Activated CD4-positive, alpha-beta T cell treated with anti-CD3 and anti-CD28 coated beads for 24 hours (primary cell): ENCODE measurements around the gene ASB5.
"Not testable (repeated sequence)": the region's sequence is repeated elsewhere in the genome, so short reads cannot be mapped to it uniquely, and the experiment has no call there.

Source experiments
- DNase-seq, 2 donors: peaks; one replicate each; pipeline ENCODE4 v3.0.0-alpha.2; 2020; ENCODE audit warnings: low read depth in 2 of 2

ASB5 gene

GRCh38 chr4:176222149-176222548 is 46.9 kb downstream of the ASB5 start:
- no peak for DNase-seq

- no peak for DNase-seq
These were observed 51.5 kb downstream of the ASB5 start for GRCh38 chr4:176217510-176217909.

GRCh38 chr4:176212351-176212750 is 56.7 kb downstream of the ASB5 start:
- not testable (repeated sequence) for DNase-seq

GRCh38 chr4:176210579-176211296 is 58.3 kb downstream of the ASB5 start:
- no peak for DNase-seq

- no peak for DNase-seq
These were observed 58.9 kb downstream of the ASB5 start for GRCh38 chr4:176210101-176210500.

DNA sequence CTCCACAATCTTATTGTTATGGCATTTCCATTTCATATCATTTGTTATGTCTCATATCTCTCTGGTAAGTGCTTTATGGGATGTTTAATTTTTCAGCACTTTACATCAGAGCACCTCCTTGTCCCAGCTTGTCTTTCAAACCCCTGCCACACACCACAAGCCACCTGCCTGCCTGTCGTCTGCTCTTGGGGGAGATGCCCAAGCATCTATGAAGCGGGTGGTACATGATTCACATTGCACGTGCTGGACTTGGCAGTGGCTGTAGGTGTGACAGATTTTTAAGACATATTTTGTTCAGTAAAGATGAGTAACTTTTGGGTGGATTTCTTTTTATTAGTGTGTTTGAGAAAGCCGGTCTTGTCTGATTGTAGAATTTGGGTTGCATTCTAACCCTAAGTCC is 59.5 kb downstream of the ASB5 start:
- DNase-seq, result no peak

DNA sequence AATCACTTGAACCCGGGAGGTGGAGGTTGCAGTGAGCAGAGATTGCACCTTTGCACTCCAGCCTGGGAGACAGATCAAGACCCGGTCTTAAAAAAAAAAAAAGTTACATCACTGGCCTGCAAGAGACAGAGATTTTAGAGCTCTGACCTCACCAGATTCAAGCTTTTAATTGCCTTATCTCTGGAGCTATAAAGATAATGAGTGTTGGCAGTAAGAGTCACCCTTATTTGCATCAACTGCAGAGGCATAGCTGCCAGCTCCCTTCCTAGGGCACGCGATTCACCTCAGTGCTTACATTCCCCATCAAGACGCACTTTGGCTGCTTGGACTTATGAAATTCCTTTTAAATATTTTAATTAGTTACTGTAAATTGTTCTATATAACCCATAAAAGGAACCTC is 61.2 kb downstream of the ASB5 start:
- DNase-seq, result no peak

GRCh38 chr4:176205299-176205698 is 63.7 kb downstream of the ASB5 start:
- DNase-seq, result no peak

DNA sequence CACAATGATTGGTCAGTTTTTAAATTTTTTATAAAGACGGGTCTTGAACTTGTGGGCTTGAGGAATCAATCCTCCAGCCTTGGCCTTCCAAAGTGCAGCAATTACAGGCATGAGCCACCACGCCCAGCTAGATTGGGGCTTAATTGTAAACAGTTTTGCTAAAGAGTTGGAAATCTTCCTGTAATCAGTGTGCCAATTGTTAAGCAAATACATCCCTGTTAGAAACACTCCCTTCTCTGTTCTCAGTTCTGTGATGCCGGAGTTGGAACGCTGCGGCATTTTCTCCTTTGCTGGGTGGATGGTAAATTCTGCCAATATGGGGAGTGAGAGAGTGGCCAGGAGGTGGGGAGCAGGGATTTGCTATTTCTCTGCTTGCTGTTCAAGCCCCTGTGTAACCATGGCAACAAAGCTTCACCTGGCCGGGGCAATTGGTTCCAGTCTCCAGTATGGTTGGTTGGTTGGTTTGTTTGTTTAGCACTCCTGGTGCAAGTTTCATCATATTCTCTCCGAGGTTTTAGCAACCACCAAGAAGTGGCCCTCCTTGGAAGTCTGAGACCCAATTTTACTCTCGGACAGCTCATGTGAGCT is 70.6 kb downstream of the ASB5 start:
- DNase-seq, result no peak

- DNase-seq, result peak; percentile 89 to 90
These were observed 73.6 kb downstream of the ASB5 start, which contains the start of gene SPATA4 for GRCh38 chr4:176195184-176195978. TSS of gene SPATA4 (minus strand) at chr4:176195585. CDS start at chr4:176195562, 23 bp downstream.

- DNase-seq, result peak in 1 of 2 donors; percentile 15
These were observed 75.1 kb downstream of the ASB5 start for GRCh38 chr4:176193938-176194337.

DNA sequence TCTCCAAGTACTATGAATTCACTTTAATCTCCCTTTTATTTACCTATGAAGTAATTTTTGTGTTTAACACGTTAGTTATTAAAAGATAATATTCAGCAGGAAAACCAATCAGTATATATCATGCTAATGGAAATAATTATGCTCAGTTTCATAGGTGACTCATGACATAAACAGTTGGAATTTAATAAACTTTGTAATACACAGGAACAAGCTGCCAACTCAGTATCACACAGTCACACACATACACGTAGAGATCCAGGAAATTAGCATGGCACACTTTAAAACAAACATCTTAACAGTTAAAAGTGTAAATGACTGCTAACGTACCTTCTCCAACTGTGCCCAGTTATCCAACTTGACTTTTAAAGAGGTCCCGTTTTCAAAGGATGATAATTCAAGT is 75.9 kb downstream of the ASB5 start:
- no peak for DNase-seq

DNA sequence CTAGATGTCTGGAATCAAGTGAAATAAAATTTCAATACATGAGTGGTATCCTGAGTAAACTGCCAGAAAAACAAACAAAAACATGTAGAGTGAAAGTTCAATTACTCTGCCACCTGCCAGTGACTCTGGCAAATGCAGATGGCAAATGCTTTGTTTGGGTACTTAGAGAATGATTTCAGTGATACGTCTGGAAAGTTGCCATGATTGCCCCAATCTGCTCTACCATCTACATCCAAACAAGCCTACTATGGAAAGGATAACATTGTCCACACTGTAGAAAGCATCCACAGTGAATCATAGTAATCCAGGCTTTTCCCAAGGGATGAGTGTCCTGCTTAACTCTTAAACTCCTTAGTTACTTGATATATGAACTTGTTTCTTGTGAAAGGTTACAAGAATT is 77.0 kb downstream of the ASB5 start:
- DNase-seq, result no peak

DNA sequence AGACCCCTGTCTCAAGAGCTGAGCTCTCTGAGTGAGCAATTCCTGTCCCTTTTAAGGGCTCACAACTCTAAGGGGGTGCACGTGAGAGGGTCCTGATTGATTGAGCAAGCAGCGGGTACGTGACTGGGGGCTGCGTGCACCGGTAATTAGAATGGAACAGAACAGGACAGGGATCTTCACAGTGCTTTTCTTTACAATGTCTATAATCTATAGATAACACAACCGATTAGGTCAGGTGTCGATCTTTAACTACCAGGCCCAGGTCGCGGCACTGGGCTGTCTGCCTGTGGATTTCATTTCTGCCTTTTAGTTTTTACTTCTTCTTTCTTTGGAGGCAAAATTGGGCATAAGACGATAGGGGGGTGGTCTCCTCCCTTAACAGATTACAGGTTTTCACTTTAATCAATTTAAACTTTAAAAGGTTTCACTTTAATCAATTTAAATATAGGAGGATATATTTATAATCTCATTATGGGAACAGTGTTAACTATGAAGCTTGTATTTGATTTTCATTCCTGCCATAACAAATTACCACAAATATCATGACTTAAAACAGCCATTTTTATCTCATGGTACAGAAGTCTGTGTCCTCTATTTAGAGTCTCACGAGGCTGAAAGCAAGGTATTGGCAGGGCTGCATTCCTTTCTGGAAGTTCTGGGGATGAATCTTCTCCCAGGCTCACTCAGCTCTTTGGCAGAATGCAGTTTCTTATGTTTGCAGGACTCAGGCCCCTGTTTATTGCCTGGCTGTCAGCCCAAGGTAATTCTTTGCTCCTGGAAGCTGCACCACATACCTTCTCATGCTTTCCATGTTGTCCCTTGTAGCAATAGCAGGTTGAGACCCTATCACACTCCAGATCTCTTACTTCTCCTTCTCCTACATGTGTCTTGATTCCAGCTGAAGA is 78.9 kb downstream of the ASB5 start:
- no peak for DNase-seq

DNA sequence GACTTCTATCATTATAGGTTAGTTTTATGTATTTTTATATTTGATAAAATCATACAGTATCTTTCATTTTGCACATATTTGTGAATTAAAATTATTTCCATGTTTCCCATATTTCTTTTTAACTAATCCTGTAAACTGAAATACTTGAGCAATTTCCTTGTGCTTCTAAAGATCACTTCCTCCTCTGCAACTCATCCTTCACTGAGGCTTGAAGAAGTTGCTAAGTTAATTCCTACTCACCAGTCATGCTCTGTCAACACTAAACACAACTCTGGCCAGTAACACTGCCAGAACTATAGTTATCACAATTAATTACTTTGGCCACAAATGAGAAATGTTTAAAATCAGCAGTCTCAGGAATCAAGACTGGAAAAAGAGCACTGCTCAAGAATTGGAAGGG is 80.4 kb downstream of the ASB5 start:
- no peak for DNase-seq

GRCh38 chr4:176187624-176188023 is 81.4 kb downstream of the ASB5 start:
- DNase-seq, result no peak

DNA sequence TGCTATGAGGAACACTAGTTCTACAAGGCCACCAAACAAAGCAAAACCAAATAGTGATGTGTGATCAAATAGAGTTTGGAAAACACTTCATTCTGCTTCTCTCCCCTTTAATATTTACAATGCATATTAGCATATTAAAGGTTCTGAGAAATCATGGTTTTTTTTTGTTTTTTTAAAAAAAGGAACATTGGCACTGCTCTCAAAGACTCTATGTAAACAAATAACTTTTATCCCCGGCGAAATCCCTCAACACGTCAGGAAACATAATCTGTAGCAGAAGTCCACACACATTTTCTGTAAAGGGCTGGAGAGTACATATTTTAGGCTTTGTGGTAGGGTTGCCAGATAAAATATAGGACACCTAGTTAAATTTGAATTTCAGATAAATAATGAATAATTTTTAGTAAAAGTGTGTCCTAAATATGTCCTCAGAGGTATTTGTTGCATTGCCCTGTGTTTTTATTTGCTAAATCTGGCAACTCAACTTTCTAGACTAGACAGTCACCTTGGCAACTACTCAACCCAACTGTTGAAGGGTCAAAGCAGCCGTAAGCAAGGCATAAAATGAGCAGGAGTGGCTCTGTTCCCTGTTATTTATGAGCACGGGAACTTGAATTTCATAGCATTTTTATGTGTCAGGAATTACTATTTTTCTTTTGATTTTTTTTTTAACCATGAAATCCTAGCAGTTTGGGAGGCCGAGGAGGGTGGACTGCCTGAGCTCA is 82.2 kb downstream of the ASB5 start:
- no peak for DNase-seq

- no peak for DNase-seq
These were observed 83.0 kb downstream of the ASB5 start for GRCh38 chr4:176186067-176186466.

DNA sequence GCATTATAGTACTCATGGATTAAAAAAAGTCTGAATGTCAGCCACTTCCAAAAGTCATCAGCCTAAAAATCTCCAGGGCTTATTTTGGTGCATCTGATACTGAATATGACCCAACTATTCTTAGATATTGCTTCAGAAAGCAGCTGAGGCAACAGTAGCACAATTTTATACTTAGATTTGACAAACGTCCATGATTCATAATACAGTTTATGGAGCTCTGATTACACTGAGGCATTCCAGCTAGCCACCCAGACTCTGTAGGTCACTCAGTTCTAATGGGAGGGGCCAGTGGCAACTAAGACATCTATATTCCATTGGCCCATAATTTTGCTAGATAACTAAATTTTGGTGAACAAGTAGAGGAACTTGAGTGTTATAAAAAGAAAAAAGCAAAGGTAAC is 84.0 kb downstream of the ASB5 start:
- DNase-seq, result no peak
